ENCODE data around the gene A4GNT.

The A4GNT gene

GRCh38 chr3:138078901-138079344, 53.3 kb downstream of the A4GNT start:
- peak; percentile 95 for DNase-seq (ENCODE audit: low read depth)

DNA sequence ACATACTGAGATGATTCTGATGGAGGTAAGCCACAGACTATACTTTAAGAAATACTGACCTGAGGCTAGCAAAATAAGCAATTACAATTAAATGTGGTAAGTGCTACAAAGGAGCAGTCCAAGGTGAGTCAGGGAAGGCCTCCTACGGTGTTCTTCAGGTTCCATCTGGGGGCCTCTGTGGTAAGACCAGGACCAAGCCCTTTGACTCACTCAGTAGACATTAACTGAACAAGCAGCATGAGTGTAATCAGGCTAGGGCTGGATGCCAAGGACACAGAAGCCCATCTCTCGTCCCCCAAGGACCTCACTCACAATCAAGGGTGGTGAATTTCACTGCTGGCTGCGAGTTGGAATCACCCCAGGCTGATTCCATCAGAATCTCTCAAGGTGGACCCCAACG, 54.1 kb downstream of the A4GNT start:
- DNase-seq (ENCODE audit: low read depth) = peak; percentile 16

Measured in HS-5 (cell line).